Renal cortex interstitium (tissue), 11 donors: ENCODE results near the gene CDC123. TPM values are rescaled to one million over a fixed set of nuclear protein-coding genes. Genes with fewer than 3 reads are reported as not detected.

Source experiments
- DNase-seq, 11 donors: peaks; one replicate each; pipeline ENCODE4 v3.0.0-alpha.2; 2013; ENCODE audit warnings: low read depth in 9 of 11, low spot score in 4 of 11; ENCODE audit errors: extremely low read depth in 1 of 11
- polyA plus RNA-seq, 3 donors: library from polyadenylated mRNA; unstranded; fragments of 120-200 nt; gene quantifications; one replicate each; pipeline ENCODE4 v1.2.1, GENCODE V29; 2013; ENCODE audit not compliant: insufficient read length in 3 of 3

CDC123 gene
- polyA plus RNA-seq, 3 donors: 105 to 141 (median 123) TPM

DNA sequence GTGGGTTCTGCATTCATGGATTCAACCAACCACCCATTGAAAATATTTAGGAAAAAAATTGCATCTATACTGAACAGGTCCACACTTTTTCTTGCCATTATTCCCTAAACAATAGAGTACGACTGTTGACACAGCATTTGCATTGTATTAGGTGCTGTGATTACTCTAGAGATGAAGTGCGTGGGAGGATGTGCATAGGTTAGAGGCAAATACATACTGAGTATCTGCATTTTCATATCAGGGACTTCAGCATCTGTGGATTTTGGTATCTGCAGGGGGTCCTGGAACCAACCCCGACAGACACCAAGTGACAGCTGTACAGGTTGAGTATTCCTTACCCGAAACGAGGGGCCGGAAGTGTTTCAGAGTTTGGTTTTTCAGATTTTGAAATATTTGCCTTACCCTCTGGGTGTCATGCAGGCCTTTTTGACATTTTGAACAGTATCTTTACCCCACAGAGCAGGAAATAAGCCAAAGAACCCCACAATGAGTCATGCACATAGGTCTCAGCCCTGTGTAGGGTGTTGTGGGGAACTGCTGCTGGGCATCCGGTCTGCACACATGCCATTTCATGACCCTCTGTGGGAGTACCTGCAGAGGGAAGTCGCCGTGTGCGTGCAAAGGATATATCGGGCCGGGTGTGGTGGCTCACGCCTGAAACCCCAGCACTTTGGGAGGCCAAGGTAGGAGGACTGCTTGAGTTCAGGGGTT lies 14.8 kb upstream of the CDC123 start:
- no peak for DNase-seq

DNA sequence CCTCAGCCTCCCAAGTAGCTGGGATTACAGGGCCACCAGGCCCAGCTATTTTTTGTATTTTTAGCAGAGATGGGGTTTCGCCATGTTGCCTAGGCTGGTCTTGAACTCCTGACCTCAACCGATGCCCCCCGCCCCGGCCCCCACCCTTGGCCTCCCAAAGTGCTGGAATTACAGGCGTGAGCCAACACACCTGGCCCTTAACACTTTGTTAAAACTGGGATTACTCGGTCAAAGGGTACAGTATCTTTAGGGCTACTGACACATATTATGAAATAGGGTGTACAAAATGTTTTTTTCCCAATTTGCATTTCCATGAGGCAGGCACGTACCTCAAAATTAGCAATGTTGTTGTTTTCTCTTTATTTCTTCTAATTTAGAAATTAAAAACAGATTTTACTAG lies 11.8 kb upstream of the CDC123 start:
- no peak for DNase-seq

DNA sequence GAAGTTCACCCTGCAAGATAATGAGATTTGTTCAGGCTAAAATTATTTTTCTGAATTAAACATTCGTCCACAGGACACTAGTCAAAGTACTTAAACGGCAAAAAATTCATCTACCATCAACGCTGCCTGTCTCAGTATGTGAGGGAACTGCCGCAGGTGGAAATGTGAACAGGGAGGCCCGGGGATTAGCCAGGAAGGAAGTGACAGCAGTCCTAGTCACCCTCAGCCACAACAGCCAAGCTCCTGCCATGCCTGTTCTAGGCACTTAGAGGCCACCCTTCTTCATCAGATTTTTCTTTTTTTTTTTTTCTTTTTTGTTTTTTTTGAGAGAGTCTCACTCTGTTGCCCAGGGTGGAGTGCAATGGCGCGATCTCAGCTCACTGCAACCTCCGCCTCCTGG lies 9.7 kb upstream of the CDC123 start:
- DNase-seq: no peak

DNA sequence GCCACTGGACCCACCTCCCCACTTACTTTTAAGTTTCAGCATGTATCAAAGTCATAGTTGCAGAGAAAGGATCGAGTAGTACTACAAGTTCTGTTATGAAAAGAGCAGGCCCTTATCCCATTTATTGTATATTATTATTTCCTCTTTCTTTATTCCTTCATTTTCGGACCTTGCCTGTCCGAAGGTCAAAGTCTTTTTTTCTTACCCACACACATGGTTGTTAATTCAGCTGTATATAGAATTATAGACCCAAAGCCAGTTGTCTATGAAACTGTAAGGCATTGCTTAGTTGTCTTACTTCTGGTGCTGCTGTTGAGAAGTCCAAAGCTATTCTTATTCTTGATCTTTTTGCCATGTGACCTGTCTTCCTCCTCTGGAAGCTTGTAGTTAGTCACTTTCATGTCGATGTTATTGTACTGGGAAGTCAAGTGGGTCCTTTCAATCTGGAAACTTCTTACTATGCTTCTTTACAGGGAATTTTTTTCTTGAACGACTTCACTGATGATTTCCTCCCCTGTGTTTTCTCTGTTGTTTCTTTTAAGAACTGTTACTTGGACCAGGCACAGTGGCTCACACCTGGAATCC lies 8.6 kb upstream of the CDC123 start:
- no peak for DNase-seq

DNA sequence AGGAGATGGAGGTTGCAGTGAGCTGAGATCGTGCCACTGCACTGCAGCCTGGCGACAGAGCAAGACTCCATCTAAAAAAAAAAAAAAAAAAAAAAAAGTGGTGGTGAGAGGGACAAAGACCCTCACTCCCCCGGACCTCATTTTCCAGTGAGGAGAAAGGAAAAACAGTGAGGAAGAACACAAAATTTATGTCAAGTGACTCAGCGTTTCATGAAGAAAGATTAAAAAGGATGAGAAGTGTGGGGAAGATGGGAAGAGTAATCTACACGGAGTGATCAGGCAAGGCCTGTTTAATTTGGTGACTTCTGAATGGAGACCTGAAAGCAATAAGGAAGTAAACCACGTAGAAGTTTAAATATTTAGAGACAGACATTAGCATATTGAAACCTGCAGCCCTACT lies 7.3 kb upstream of the CDC123 start:
- no peak for DNase-seq

DNA sequence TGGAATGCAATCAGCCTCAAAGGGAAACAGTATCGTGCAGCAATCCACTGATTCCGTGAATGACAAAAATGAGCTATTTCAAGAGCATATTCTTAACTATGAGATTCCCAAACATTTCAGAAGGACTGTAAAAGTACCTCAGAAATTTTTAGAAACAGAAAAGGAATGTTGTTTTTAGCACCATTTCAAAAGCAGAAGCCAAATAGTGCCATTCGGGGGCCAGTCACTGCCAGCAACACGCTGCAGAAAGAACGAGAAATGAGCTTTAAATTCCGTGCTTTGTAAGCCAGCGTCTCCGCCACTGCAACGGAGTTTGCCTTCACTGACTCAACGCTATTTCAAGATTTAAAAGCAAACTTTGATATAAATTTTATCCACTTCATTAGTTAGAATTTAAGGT lies 6.6 kb upstream of the CDC123 start:
- no peak for DNase-seq

DNA sequence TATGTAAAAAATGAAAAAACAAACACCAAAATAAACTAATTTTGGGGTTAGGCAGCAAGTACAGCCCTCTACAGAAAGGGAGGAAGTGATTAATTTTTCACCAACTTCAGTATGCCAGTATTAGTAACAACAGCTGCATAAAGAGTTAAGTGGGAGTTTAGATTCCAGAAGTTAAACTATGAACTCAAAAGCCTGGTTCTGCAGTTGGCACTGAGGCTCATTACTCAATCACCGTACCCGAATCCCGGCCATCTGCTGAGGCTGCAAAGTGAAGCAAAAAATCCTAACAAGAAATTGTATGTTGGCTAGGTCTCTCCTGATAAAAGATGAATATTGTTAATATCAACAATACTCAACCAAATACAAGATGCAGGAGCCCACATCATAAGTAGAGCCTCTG lies 4.3 kb upstream of the CDC123 start:
- no peak for DNase-seq

DNA sequence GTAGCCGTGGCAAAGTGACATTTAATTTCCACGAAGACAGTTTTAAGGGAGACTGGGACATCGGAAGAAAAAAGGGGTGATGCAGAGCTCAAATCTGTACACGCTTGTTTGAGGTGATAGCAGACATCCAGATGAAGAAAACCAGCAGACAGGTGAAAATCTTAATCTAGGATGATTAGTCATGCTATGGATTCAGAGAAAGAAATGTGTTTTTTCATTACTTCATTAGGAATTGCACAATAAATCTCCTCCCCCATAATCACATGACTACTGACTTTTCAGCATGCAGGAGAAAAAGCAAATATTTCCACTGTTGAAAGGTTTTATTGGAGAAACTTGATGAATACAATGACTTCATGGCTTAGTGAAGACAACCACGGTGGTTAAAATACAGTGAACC lies 2.8 kb upstream of the CDC123 start:
- no peak for DNase-seq

DNA sequence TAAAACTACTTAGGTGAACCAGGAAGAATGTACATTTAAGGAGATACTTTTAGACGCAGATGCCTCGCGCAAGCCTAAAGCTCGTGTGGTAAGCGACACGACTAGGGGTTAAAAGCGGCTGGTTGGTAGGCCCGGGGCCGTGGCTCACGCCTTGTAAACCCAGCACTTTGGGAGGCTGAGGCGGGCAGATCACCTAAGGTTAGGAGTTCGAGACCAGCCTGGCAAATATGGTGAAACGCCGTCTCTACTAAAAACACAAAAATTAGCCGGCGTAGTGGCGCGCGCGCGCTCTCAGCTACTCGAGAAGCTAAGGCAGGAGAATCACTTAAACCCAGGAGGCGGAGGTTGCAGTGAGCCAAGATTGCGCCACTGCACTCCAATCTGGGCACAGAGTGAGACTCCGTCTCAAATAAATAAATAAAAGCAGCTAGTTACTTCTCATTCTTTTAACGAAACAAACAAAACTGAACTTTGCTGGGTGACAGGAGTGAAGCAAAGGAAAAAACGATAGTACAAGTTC lies 1.2 kb upstream of the CDC123 start:
- DNase-seq: peak in 1 of 11 donors; percentile 6

DNA sequence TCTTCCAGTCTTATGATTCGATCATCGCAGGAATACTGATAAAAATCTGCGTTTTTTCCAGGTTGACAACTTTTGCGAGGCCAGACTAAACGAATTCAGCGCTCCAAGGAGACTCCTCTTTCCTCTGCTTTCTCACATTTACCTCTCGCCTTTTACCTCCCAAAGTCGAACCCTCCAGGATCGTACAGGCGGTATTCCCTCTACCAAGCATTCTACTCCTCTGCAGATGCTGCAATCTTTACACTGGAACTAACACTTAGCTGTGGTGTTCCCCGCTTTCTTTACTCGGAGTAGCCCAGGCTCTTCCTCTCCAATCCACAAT lies 746 bp upstream of the CDC123 start:
- DNase-seq: no peak

DNA sequence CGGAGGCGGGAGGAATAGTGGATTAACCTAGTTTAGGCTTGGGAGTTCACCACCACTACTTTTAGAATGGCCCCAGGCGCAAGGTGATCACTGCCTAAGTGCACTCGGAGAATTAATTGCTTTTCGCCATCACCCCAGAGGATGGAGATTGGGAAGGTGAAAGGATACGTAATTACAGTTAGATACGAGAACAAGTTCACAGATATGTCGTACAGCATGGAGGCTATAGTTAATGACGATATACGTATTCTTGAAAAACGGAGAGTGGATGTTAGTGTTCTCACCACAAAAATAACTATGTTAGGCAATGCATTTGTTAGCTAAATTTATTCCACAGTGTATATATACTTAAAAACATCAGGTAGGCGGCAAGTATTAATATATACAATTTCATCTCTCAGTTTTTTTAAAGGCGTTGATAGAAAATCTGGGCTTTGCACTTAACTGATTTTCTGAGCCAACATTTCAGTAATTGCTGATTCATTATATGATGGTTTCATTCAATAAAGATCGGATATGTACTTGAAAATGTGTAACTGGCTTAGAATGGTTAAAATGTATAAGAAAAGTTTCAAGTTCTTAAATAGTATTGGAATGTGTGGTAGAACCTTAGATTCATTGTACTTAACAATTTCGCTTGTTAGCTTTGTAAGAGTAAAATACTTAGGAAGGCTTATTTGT lies 683 bp downstream of the CDC123 start:
- peak in 1 of 11 donors; percentile 6 for DNase-seq

DNA sequence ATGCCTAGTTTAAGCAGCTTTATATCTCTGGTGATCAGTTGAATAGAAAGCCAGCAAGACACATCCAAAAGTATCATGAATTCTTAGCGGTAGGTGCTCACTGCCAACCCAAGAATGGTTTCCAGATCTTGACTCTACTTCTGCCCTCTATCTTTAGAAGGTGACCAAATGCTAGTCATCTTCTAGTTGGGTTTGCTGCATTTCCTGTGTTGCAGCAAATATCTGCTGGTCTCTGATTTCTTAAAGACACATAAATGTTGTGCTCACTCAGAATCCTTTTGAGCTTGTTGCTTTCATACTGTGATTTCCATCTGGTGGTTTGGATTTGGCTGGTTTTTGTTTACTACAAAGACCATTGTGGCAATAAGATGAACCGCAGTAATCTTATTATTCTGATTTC lies 2.2 kb downstream of the CDC123 start:
- DNase-seq: no peak

DNA sequence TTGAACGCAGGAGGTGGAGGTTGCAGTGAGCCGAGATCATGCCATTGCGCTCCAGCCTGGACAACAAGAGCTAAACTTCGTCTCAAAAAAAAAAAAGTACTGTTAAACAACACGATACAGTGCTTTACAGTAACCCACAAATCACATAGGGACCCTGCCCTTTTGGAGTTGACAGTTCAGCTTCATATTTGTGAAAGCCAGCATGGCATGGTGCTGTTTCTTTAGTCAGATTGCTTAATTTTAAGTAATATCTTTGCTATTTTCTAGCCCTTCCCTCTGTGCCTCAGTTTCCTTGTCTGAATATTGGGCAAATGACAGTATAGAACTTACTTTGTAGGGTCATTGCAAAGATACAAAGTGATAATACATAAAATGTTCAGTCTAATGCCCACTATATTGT lies 4.9 kb downstream of the CDC123 start:
- DNase-seq: no peak

DNA sequence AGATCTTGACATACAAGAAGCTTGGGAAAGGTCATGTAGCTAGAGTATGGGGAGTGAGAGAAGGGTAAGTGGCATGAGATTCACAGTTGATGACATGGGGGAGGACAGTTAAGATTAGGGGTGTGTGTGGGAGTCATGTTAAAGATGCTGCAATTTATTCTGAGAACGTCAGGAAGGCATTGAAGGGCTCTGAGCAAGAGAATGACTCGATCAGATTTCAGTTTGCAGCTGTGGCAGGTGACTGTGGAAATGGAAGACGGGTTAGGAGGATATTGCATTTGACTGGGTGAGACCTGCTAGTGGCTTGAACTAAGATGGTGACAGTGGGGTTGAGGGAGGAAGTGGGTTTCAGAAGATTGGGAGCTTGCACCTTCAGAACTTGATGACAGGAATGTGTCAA lies 5.6 kb downstream of the CDC123 start:
- DNase-seq: peak in 1 of 11 donors; percentile 15

DNA sequence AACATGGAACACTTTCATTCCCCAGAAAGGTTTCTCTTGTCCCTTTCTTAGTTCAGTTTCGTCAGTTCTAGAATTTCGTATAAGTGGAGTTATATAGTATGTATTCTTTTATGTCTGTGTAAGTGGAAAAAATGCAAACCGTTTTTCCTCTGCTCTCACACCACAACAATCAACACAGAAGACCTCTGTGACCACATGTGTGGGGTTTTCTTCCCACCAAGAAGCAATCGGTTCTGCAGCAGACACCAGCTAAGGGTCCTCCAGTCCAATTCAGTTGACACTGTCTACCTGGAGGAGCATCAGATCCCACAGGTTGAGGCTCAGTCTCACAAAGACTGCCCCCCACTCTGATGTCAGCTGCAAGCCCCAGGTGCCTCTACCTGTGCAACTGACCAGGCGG lies 6.2 kb downstream of the CDC123 start:
- no peak for DNase-seq

DNA sequence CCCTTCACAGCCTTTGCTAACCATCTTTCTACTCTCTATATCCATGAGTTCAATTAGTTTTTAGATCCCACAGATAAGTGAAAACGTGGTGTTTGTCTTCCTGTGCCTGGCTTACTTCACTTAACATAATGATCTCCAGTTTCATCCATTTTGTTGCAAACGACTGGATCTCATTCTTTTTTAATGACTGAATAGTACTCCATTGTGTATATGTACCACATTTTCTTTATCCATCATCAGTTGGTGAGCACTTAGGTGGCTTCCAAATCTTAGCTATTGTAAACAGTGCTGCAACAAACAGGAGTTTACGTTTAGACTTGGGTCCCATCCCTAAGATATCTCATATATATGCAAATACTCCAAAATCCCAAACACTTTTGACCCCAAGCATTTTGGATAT lies 9.1 kb downstream of the CDC123 start:
- DNase-seq: no peak

DNA sequence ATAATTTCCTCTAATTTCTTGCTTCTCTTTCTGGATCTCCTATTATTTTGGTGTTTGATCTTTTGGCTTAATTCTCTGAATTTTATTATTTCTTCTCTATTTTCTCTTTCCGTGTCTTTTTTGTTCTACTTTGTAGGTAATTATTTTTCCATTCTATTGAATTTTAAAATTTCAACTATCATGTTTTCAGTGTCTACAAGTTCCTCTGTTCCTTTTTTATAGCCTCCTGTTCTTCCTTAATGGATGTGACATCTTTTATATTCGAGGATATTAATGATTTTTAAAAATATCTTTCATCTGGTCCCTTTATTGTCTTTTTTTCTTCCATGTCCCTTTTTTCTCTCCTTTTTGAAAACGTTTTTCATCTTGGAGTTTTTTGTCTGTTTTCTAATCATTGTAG lies 11.1 kb downstream of the CDC123 start:
- no peak for DNase-seq

DNA sequence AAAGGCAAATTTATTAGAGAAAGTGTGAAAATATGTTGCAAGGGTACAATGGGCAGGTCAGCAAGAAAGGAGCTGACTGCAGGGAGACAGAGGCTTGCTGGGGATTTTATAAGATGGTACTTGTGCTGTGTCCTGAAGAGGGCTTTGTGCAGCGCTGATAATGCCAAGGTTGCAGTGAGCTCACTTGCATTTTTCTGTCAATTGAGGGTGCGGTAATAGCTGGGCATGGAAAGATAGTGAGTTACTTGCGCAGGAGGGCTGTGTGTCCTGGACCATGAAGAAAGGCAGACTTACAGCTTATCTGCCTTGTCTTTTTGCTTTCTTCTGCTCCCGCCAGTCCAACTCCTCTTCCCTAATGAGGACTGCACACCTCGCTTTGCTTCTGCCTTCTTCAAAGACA lies 12.5 kb downstream of the CDC123 start:
- no peak for DNase-seq

DNA sequence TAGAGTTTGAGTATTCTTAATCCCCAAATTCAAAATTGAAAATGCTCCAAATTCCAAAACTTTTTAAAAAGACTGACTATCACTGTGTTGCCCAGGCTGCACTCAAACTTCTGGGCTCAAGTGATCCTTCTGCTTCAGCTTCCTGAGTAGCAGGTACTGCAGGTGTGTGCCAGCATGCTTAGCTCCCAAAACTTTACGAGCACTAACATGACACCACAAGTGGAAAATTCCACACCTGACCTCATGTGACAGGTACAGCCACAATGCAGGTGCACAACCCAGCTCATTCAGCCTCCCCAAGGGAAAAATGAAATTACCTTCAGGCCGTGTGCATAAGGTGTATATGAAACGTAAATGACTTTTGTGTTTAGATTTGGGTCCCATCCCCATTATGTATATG lies 16.5 kb downstream of the CDC123 start:
- no peak for DNase-seq

DNA sequence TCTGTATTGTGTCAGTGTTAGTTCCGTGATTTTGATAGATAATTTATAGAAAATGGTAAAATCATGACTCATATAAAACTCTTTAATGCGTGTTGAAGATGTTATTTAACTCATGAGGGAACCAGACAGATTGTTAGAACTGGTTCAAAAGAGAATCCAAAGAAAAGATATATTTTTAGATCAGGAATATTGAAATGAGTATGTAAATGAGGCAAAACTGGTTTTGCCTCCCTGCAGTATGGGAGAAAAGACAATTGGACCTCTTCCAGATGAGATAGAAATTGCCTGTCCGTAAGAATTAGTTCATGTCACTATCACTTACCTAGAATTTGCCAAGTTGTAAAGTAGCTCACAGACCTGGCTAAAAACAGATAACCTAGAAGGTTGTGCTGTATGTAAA lies 17.6 kb downstream of the CDC123 start:
- DNase-seq: no peak

DNA sequence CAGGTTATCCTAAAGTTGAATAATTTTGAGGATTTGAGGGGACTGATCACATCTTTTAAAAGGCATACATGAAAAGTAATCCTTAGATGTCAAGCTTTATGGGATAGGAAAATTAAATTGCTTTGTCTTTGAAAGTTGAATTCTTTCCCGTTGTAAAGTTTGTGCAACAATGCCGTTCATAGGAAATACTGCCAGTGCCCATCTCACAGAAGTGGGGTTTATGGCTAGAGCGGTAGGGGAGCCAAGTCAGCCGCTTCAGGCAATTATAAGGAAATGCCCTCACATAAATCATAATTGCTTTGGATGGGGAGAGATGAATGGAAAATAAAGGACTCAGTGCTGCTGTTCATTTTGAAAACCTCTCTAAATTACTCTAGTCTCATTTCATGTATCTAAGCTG lies 18.1 kb downstream of the CDC123 start:
- DNase-seq: no peak
